ENCODE data around the gene ABCA3. TPM values are rescaled to one million over a fixed set of nuclear protein-coding genes. Genes with fewer than 3 reads are reported as not detected.

The ABCA3 gene
- total RNA-seq, 1 donor from 2014 or later, result 32.1 TPM

DNA sequence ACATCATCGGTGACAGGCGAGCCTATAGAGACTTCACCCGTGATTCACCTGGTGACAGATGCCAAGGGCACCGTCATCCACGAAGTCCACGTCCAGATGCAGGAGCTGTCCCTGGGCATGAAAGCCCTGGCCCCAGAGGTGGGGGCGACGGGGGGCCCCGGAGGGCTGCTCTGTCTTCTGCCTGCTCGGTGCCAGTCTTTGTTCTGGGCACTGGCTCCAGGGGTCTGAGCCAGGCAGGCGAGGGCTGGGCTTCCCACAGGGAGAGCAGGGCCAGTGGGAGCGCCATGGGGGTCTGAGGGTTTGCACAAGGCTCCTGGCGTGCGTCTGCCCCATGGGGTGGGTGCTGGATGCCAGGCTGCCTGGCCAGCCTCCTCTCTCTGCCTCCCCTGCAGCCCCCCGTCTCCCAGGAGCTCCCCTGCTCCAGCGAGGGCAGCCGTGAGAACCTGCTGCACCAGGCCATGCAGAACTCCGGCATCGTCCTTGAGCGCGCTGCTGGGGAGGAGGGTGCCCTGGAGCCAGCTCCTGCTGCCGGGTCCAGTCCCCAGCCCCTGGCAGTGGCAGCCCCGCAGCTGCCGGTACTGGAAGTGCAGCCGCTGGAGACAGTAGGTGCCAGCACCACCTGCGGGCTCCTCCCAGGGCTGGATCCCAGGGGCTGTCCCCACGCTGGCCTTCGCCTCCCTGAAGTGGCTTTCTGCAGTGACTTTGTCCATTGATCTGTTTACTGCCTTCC lies 107.3 kb downstream of the ABCA3 start:
- DNase-seq (ENCODE audit: low read depth), result no peak
- peaks cover 24% of the 10 kb centered on the region for H3K27me3 ChIP-seq (ENCODE audit: control insufficient read depth, insufficient read depth, low read length)
- peaks cover 3% of the 10 kb centered on the region for H3K36me3 ChIP-seq (ENCODE audit: control insufficient read depth, insufficient read depth, low read length)
- TF ChIP-seq, protein P1, sequence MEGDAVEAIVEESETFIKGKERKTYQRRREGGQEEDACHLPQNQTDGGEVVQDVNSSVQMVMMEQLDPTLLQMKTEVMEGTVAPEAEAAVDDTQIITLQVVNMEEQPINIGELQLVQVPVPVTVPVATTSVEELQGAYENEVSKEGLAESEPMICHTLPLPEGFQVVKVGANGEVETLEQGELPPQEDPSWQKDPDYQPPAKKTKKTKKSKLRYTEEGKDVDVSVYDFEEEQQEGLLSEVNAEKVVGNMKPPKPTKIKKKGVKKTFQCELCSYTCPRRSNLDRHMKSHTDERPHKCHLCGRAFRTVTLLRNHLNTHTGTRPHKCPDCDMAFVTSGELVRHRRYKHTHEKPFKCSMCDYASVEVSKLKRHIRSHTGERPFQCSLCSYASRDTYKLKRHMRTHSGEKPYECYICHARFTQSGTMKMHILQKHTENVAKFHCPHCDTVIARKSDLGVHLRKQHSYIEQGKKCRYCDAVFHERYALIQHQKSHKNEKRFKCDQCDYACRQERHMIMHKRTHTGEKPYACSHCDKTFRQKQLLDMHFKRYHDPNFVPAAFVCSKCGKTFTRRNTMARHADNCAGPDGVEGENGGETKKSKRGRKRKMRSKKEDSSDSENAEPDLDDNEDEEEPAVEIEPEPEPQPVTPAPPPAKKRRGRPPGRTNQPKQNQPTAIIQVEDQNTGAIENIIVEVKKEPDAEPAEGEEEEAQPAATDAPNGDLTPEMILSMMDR (IDR thresholded peaks at IDR 0.05; ENCODE audit: insufficient read depth, low read length, poor library complexity, severe bottlenecking), result no peak
- no peak overlapping the region for H3K4me3 ChIP-seq (ENCODE audit: low read depth, low read length)

DNA sequence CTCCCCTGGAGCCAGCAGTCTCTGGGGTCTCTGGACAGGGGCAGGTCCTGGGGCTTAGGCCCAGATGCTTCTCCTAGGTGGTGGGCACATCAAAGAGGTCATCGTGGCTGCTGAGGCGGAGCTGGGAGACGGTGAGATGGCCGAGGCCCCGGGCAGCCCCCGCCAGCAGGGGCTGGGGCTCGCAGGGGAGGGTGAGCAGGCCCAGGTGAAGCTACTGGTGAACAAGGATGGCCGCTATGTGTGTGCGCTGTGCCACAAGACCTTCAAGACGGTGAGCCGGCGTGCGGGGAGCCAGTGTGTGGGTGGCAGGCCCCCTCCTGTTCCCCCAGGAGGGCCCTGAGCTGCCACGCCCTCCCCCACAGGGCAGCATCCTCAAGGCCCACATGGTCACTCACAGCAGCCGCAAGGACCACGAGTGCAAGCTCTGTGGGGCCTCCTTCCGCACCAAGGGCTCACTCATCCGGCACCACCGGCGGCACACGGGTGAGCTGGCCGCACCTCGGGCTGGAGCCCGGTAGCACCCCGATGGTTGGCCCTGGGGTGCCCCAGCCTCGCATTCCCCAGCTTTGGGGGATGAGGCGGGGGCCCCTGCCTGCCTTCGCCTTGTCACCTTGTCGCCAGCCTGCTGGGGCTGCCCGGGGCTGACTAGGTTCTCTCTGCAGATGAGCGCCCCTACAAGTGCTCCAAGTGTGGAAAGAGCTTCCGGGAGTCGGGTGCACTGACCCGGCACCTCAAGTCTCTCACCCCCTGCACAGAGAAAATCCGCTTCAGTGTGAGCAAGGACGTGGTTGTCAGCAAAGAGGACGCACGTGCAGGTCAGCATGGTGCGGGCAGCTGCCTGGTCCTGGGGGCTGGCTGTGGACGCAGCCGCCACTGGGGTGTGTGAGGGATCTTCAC lies 108.2 kb downstream of the ABCA3 start:
- H3K4me3 ChIP-seq (ENCODE audit: low read depth, low read length), result no peak overlapping the region
- no peak for DNase-seq (ENCODE audit: low read depth)
- TF ChIP-seq, protein P1 (IDR thresholded peaks at IDR 0.05; ENCODE audit: insufficient read depth, low read length, poor library complexity, severe bottlenecking), result no peak
- peaks cover 3% of the 10 kb centered on the region for H3K36me3 ChIP-seq (ENCODE audit: control insufficient read depth, insufficient read depth, low read length)
- H3K27me3 ChIP-seq (ENCODE audit: control insufficient read depth, insufficient read depth, low read length), result peaks cover 15% of the 10 kb centered on the region

DNA sequence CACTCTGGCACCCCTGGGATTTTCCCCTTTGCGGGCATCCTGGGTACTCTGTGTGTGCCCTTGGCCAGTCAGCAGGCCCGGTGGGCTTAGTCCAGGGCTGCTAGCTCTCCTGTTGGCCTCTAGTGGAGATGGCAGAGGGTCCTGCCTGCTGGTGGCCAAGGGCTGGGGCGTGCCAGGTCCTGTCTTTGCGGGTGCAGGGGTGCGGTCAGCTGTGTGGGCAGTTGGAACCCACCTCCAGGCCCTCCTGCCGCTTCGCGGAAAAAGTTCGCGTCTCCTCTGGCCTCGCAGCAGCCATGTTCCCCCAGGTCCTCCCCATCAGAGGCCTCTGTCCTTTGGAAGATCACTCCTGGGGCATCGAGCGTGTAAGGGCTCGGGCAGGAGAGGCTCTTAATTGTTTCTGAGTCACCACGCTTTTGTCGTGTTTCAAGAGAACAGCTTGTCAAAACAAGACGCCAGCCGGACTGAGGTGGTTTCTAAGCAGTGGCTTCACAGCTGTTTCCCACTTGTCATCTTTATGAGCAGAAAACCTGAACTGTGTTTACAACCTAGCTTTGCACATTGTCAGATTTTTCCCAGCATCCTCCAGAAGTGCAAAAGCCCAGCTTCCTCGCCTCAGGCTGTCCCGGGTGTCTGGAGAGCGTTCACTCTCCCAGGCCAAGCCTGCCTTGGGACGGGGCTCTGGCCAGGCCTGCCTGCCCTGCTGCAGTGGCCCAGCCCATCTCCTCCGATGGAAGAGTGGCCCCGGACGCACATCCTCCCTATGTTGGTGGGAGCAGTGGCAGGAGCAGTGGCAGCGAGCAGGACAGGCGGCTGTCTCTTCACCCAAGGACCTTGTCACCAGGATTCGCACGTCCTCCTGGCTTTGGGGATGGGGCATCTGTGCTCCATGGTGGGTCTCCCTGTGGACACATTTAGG lies 109.3 kb downstream of the ABCA3 start:
- TF ChIP-seq, protein P1 (IDR thresholded peaks at IDR 0.05; ENCODE audit: insufficient read depth, low read length, poor library complexity, severe bottlenecking), result no peak
- Histone ChIP-seq H3K4me3 (ENCODE audit: low read depth, low read length) (no peak overlapping the region), H3K27me3 (ENCODE audit: control insufficient read depth, insufficient read depth, low read length) (peaks cover 5% of the 10 kb centered on the region), H3K36me3 (ENCODE audit: control insufficient read depth, insufficient read depth, low read length) (peaks cover 3% of the 10 kb centered on the region)
- no peak for DNase-seq (ENCODE audit: low read depth)

DNA sequence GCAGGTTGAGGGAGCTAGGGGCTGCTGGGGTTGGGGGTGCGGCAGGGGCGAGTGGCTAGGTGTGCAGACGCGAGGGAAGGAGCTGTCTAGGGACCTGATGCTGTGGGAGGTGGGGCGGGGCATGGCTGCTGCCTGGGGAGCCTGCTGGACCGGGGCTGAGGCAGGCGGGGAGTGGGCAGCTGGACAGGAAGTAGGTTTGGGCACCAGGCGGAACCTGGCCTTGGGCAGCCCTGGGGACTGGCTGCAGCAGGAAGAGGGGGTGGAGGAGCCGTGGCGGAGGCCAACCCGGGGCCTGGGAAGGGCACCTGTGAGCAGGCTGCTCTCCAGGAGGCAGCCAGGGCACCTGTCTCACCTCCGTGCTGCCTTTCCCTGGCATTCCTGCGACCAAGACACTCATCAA lies 110.2 kb downstream of the ABCA3 start:
- TF ChIP-seq, protein P1 (IDR thresholded peaks at IDR 0.05; ENCODE audit: insufficient read depth, low read length, poor library complexity, severe bottlenecking), result no peak
- DNase-seq (ENCODE audit: low read depth), result no peak
- Histone ChIP-seq H3K36me3 (ENCODE audit: control insufficient read depth, insufficient read depth, low read length) (peaks cover 2% of the 10 kb centered on the region), H3K27me3 (ENCODE audit: control insufficient read depth, insufficient read depth, low read length) (no peaks in the 10 kb centered on the region), H3K4me3 (ENCODE audit: low read depth, low read length) (no peak overlapping the region)

DNA sequence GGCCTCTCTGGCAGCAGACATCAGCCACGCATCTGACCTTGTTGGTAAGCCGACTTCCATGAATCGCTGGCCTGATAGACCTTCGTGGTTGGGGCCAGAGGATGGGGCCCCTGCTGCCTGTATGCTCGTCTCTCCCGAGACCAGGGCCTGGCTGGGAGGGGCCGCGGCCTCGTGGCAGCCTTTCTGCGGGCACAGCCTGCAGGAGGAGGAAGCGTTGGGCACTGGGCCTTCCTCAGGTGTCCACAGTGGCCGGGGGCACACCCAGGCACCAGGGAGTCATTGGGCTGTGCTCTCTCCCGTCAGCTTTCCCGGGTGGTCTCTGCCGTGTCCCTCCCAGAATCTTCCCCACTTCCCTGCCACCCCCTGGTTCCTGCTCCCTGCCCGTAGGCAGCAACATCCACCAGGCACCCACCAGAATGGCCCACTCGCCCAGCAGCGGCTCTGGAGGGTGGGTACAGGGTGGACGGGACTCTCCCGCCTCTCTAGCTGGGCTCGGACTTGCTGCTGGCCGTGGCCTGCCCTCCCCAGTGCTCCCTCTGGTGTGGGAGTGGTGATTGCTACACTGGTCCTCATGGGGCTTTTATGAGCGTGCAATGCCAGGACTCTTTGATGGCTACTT lies 110.8 kb downstream of the ABCA3 start:
- no peaks in the 10 kb centered on the region for H3K36me3 ChIP-seq (ENCODE audit: control insufficient read depth, insufficient read depth, low read length)
- TF ChIP-seq, protein P1 (IDR thresholded peaks at IDR 0.05; ENCODE audit: insufficient read depth, low read length, poor library complexity, severe bottlenecking), result no peak

More for the DNA sequence above, 110.8 kb downstream of the ABCA3 start:
- no peaks in the 10 kb centered on the region for H3K27me3 ChIP-seq (ENCODE audit: control insufficient read depth, insufficient read depth, low read length)
- DNase-seq (ENCODE audit: low read depth), result no peak
- no peak overlapping the region for H3K4me3 ChIP-seq (ENCODE audit: low read depth, low read length)
